WERI-Rb-1 (cell line): ENCODE results near the gene TWF2.

Experiments
- DNase-seq: peaks from one replicate; pipeline ENCODE4 v3.0.0-alpha.2; 2020
- H3K27ac ChIP-seq: fragments of 250-450 bp; sonication (Bioruptor Pico); 2 replicates; pipeline ENCODE4 v1.5.1; 2020; ENCODE audit warnings: mild to moderate bottlenecking, moderate library complexity
- H3K27me3 ChIP-seq: fragments of 250-450 bp; sonication (Bioruptor Pico); 2 replicates; pipeline ENCODE4 v1.5.1; 2021; ENCODE audit warnings: mild to moderate bottlenecking, low read depth, moderate library complexity; ENCODE audit not compliant: insufficient read depth, severe bottlenecking
- H3K36me3 ChIP-seq: fragments of 250-450 bp; sonication (Bioruptor Pico); 2 replicates; pipeline ENCODE4 v1.5.1; 2020; ENCODE audit warnings: mild to moderate bottlenecking, moderate library complexity
- H3K4me3 ChIP-seq: 2 replicates; pipeline ENCODE4 v1.5.1; 2011; ENCODE audit warnings: low read depth, mild to moderate bottlenecking, control low read depth, low read length
- H3K9me3 ChIP-seq: fragments of 250-450 bp; sonication (Bioruptor Pico); 2 replicates; pipeline ENCODE4 v1.5.1; 2021; ENCODE audit warnings: mild to moderate bottlenecking, moderate library complexity; ENCODE audit not compliant: severe bottlenecking
- CTCF ChIP-seq: IDR thresholded peaks from 2 replicates; pipeline ENCODE4 v1.5.1; 2011; ENCODE audit warnings: low read depth, mild to moderate bottlenecking, control low read depth, inconsistent platforms, low read length

Gene TWF2

GRCh38 chr3:52191663-52192062 is 47.3 kb downstream of the TWF2 start:
- no peak overlapping the region for H3K27ac ChIP-seq
- no peak for TF ChIP-seq CTCF
- no peaks in the 10 kb centered on the region for H3K9me3 ChIP-seq
- H3K27me3 ChIP-seq, result no peaks in the 10 kb centered on the region
- no peak overlapping the region for H3K4me3 ChIP-seq
- no peak for DNase-seq
- H3K36me3 ChIP-seq, result no peaks in the 10 kb centered on the region

GRCh38 chr3:52190294-52191074 is 48.5 kb downstream of the TWF2 start:
- DNase-seq, result no peak
- no peak overlapping the region for H3K27ac ChIP-seq
- no peaks in the 10 kb centered on the region for H3K36me3 ChIP-seq
- H3K27me3 ChIP-seq, result no peaks in the 10 kb centered on the region
- no peak for TF ChIP-seq CTCF
- H3K4me3 ChIP-seq, result no peak overlapping the region
- H3K9me3 ChIP-seq, result no peaks in the 10 kb centered on the region

GRCh38 chr3:52188556-52188955 is 50.4 kb downstream of the TWF2 start:
- H3K27me3 ChIP-seq, result no peaks in the 10 kb centered on the region
- H3K4me3 ChIP-seq, result no peak overlapping the region
- no peak for TF ChIP-seq CTCF
- no peak overlapping the region for H3K27ac ChIP-seq
- no peaks in the 10 kb centered on the region for H3K36me3 ChIP-seq
- no peak for DNase-seq
- no peaks in the 10 kb centered on the region for H3K9me3 ChIP-seq

- Histone ChIP-seq H3K27me3 (no peaks in the 10 kb centered on the region), H3K9me3 (no peaks in the 10 kb centered on the region), H3K27ac (no peak overlapping the region), H3K4me3 (no peak overlapping the region), H3K36me3 (no peaks in the 10 kb centered on the region)
- no peak for DNase-seq
- no peak for TF ChIP-seq CTCF
These were observed 52.2 kb downstream of the TWF2 start for GRCh38 chr3:52186729-52187128.

- no peak for DNase-seq
- no peaks in the 10 kb centered on the region for H3K9me3 ChIP-seq
- TF ChIP-seq CTCF, result no peak
These were observed 53.1 kb downstream of the TWF2 start for GRCh38 chr3:52185837-52186236.

GRCh38 chr3:52185311-52185710 is 53.6 kb downstream of the TWF2 start:
- no peak for DNase-seq
- Histone ChIP-seq H3K4me3 (no peak overlapping the region), H3K36me3 (no peaks in the 10 kb centered on the region), H3K9me3 (no peaks in the 10 kb centered on the region), H3K27me3 (no peaks in the 10 kb centered on the region), H3K27ac (no peak overlapping the region)
- TF ChIP-seq CTCF, result no peak

More at GRCh38 chr3:52185837-52186236, 53.1 kb downstream of the TWF2 start:
- H3K27ac ChIP-seq, result no peak overlapping the region
- H3K4me3 ChIP-seq, result no peak overlapping the region
- H3K27me3 ChIP-seq, result no peaks in the 10 kb centered on the region
- no peaks in the 10 kb centered on the region for H3K36me3 ChIP-seq
